Panc1 (cell line): Measurements from ENCODE around the gene CPNE4.

Experiments used
- POLR2AphosphoS5 ChIP-seq: IDR thresholded peaks from 2 replicates; pipeline ENCODE4 v1.6.1; 2012; ENCODE audit warnings: mild to moderate bottlenecking, low read depth, low read length, moderate library complexity
- TCF7L2 ChIP-seq: IDR thresholded peaks from 2 replicates; pipeline ENCODE4 v1.6.1; 2011; ENCODE audit warnings: mild to moderate bottlenecking, low read depth, low read length, inconsistent platforms
- TF ChIP-seq, protein P1 (sequence below): fragments of 450-650 bp; IDR thresholded peaks from 2 replicates; pipeline ENCODE4 v1.5.1; 2017; ENCODE audit warnings: mild to moderate bottlenecking

DNA sequence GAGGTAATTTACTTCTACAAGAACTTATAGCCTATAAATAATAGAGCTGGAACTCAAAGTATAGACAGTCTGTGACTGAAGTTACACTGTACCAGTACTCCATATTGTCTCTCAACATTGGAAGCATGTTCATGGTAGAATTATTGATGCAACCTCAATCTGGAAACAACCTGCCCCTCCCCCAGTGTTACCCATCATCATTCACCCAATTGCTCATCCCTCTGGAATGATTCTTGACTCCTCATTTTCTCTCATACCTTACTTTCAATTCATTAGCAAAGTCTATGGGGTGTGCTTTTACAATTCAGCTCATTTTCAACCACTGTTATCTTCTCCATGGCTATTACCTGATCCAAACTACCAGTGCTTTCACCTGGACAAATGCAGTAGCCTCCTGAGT is 151.7 kb downstream of the CPNE4 start:
- TF ChIP-seq, protein P1, sequence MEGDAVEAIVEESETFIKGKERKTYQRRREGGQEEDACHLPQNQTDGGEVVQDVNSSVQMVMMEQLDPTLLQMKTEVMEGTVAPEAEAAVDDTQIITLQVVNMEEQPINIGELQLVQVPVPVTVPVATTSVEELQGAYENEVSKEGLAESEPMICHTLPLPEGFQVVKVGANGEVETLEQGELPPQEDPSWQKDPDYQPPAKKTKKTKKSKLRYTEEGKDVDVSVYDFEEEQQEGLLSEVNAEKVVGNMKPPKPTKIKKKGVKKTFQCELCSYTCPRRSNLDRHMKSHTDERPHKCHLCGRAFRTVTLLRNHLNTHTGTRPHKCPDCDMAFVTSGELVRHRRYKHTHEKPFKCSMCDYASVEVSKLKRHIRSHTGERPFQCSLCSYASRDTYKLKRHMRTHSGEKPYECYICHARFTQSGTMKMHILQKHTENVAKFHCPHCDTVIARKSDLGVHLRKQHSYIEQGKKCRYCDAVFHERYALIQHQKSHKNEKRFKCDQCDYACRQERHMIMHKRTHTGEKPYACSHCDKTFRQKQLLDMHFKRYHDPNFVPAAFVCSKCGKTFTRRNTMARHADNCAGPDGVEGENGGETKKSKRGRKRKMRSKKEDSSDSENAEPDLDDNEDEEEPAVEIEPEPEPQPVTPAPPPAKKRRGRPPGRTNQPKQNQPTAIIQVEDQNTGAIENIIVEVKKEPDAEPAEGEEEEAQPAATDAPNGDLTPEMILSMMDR, result no peak
- no peak for TF ChIP-seq TCF7L2
- TF ChIP-seq POLR2AphosphoS5, result no peak
